ENCODE data around the gene SCFD2. TPM values are rescaled to one million over a fixed set of nuclear protein-coding genes. Genes with fewer than 3 reads are reported as not detected.
A peak's percentile ranks its signal among the peaks of the same experiment; 100 is the strongest.

Gene SCFD2
- total and polyA plus RNA-seq, 4 donors: 4.3 to 28.8 (median 7.4) TPM

- TF ChIP-seq YY1 (IDR thresholded peaks at IDR 0.05): no peak
- TF ChIP-seq, protein P1, sequence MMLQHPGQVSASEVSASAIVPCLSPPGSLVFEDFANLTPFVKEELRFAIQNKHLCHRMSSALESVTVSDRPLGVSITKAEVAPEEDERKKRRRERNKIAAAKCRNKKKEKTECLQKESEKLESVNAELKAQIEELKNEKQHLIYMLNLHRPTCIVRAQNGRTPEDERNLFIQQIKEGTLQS (IDR thresholded peaks at IDR 0.05): no peak
- TF ChIP-seq NR2F2 (IDR thresholded peaks at IDR 0.05): no peak
- DNase-seq (ENCODE audit: low spot score): no peak
- Histone ChIP-seq H3K27ac (ENCODE audit: low read depth in 1 of 2, low read length in 2 of 2) (no peak overlapping the region), H3K9ac (ENCODE audit: low read depth in 1 of 2, low read length in 2 of 2) (no peak overlapping the region), H3K9me3 (ENCODE audit: control insufficient read depth in 4 of 4, low read length in 3 of 4) (no peaks in the 10 kb centered on the region), H3K4me3 (ENCODE audit: low read depth in 1 of 3, low read length in 3 of 3) (no peak overlapping the region), H3K4me1 (ENCODE audit: control insufficient read depth in 4 of 4, insufficient read depth in 4 of 4, low read length in 3 of 4) (peaks cover 0 to 10% (median 5%) of the 10 kb centered on the region in 4 donors), H3K36me3 (ENCODE audit: control insufficient read depth in 4 of 4, insufficient read depth in 3 of 4, low read depth in 1 of 4, low read length in 3 of 4) (no peaks in the 10 kb centered on the region), H3K27me3 (ENCODE audit: control insufficient read depth in 4 of 4, insufficient read depth in 4 of 4, low read length in 3 of 4) (no peaks in the 10 kb centered on the region)
- 93% methylated on average over 4 of the region's 4 CpGs for WGBS
Measured at GRCh38 chr4:52949336-52949735, 416.5 kb downstream of the SCFD2 start.

DNA sequence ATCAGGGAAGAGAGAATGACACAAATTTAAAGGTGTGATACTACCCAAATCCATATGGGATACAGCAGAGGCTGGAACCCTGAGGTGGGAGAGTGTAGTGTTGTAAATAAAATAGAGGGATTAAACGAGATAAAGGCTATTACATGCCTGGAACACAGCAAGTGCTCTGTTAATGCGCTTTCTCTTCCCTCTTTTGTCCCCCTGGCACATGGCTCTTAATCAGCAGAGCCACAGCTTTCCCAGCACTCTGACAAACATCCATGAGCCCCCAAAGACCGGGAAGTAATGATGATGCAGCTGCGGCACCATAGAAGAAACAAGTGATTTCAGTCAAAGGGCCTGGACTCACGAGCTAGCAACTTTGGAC lies 417.8 kb downstream of the SCFD2 start:
- Histone ChIP-seq H3K9ac (ENCODE audit: low read depth in 1 of 2, low read length in 2 of 2) (no peak overlapping the region), H3K4me1 (ENCODE audit: control insufficient read depth in 4 of 4, insufficient read depth in 4 of 4, low read length in 3 of 4) (peaks cover 1 to 10% (median 5%) of the 10 kb centered on the region in 4 donors), H3K4me3 (ENCODE audit: low read depth in 1 of 3, low read length in 3 of 3) (no peak overlapping the region), H3K9me3 (ENCODE audit: control insufficient read depth in 4 of 4, low read length in 3 of 4) (no peaks in the 10 kb centered on the region), H3K36me3 (ENCODE audit: control insufficient read depth in 4 of 4, insufficient read depth in 3 of 4, low read depth in 1 of 4, low read length in 3 of 4) (no peaks in the 10 kb centered on the region), H3K27me3 (ENCODE audit: control insufficient read depth in 4 of 4, insufficient read depth in 4 of 4, low read length in 3 of 4) (no peaks in the 10 kb centered on the region), H3K27ac (ENCODE audit: low read depth in 1 of 2, low read length in 2 of 2) (no peak overlapping the region)
- WGBS: 71% methylated on average over 5 of the region's 5 CpGs
- no peak for DNase-seq (ENCODE audit: low spot score)
- TF ChIP-seq MAX (IDR thresholded peaks at IDR 0.05) (no peak), FOXA2 (IDR thresholded peaks at IDR 0.05) (no peak), EGR1 (IDR thresholded peaks at IDR 0.05; ENCODE audit: low read depth in 2 of 2) (no peak), SP1 (IDR thresholded peaks at IDR 0.05) (no peak), NR2F2 (IDR thresholded peaks at IDR 0.05) (no peak), HNF4G (IDR thresholded peaks at IDR 0.05) (no peak), RXRA (IDR thresholded peaks at IDR 0.05) (no peak), TAF1 (conservative IDR thresholded peaks at IDR 0.05) (no peak)
- TF ChIP-seq, protein P2, sequence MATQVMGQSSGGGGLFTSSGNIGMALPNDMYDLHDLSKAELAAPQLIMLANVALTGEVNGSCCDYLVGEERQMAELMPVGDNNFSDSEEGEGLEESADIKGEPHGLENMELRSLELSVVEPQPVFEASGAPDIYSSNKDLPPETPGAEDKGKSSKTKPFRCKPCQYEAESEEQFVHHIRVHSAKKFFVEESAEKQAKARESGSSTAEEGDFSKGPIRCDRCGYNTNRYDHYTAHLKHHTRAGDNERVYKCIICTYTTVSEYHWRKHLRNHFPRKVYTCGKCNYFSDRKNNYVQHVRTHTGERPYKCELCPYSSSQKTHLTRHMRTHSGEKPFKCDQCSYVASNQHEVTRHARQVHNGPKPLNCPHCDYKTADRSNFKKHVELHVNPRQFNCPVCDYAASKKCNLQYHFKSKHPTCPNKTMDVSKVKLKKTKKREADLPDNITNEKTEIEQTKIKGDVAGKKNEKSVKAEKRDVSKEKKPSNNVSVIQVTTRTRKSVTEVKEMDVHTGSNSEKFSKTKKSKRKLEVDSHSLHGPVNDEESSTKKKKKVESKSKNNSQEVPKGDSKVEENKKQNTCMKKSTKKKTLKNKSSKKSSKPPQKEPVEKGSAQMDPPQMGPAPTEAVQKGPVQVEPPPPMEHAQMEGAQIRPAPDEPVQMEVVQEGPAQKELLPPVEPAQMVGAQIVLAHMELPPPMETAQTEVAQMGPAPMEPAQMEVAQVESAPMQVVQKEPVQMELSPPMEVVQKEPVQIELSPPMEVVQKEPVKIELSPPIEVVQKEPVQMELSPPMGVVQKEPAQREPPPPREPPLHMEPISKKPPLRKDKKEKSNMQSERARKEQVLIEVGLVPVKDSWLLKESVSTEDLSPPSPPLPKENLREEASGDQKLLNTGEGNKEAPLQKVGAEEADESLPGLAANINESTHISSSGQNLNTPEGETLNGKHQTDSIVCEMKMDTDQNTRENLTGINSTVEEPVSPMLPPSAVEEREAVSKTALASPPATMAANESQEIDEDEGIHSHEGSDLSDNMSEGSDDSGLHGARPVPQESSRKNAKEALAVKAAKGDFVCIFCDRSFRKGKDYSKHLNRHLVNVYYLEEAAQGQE (IDR thresholded peaks at IDR 0.05): no peak
- TF ChIP-seq, protein P3, sequence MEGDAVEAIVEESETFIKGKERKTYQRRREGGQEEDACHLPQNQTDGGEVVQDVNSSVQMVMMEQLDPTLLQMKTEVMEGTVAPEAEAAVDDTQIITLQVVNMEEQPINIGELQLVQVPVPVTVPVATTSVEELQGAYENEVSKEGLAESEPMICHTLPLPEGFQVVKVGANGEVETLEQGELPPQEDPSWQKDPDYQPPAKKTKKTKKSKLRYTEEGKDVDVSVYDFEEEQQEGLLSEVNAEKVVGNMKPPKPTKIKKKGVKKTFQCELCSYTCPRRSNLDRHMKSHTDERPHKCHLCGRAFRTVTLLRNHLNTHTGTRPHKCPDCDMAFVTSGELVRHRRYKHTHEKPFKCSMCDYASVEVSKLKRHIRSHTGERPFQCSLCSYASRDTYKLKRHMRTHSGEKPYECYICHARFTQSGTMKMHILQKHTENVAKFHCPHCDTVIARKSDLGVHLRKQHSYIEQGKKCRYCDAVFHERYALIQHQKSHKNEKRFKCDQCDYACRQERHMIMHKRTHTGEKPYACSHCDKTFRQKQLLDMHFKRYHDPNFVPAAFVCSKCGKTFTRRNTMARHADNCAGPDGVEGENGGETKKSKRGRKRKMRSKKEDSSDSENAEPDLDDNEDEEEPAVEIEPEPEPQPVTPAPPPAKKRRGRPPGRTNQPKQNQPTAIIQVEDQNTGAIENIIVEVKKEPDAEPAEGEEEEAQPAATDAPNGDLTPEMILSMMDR (IDR thresholded peaks at IDR 0.05; ENCODE audit: low read depth, low read length, missing input control): no peak

DNA sequence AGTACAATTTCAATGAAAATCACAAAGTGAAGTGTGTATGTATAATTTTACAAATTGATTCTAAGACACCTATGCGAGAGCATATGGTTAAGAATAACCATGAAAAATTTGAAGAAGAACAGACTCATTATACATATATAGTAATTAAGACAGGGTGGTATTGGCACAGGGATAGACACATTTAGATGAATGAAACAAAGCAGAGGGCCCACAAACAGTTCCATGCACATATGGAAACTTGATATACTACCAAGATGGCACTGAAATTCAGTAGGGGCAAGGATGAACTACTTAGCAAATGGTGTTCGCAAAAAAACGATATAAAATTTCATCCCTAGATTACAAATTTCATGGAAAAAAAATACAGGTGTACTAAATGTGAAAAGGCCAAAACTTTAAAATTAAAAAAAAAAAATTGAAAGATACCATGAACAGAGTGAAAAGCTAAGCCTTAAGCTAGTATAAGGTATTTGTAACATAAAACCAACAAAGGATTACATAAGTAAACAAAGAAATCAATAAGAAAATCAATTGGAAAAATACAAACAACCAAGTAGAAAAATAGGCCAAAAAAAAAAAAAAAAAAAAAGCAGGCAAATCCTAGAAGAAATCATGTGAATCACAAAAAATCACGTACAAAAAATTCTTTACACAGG lies 418.3 kb downstream of the SCFD2 start:
- WGBS: 61% methylated on average over 4 of the region's 4 CpGs
- DNase-seq (ENCODE audit: low spot score): no peak
- Histone ChIP-seq H3K27ac (ENCODE audit: low read depth in 1 of 2, low read length in 2 of 2) (no peak overlapping the region), H3K9ac (ENCODE audit: low read depth in 1 of 2, low read length in 2 of 2) (no peak overlapping the region), H3K4me1 (ENCODE audit: control insufficient read depth in 4 of 4, insufficient read depth in 4 of 4, low read length in 3 of 4) (peaks cover 1 to 10% (median 5%) of the 10 kb centered on the region in 4 donors), H3K4me3 (ENCODE audit: low read depth in 1 of 3, low read length in 3 of 3) (no peak overlapping the region), H3K36me3 (ENCODE audit: control insufficient read depth in 4 of 4, insufficient read depth in 3 of 4, low read depth in 1 of 4, low read length in 3 of 4) (no peaks in the 10 kb centered on the region), H3K27me3 (ENCODE audit: control insufficient read depth in 4 of 4, insufficient read depth in 4 of 4, low read length in 3 of 4) (no peaks in the 10 kb centered on the region), H3K9me3 (ENCODE audit: control insufficient read depth in 4 of 4, low read length in 3 of 4) (no peaks in the 10 kb centered on the region)
- TF ChIP-seq FOXA2 (IDR thresholded peaks at IDR 0.05) (peak; percentile 16), TAF1 (conservative IDR thresholded peaks at IDR 0.05) (no peak), NR2F2 (IDR thresholded peaks at IDR 0.05) (no peak)
- TF ChIP-seq, protein P2 (IDR thresholded peaks at IDR 0.05): no peak
